Stomach (tissue), 9 donors: ENCODE results near the gene EIF6. TPM values are rescaled to one million over a fixed set of nuclear protein-coding genes. Genes with fewer than 3 reads are reported as not detected.
A peak's percentile ranks its signal among the peaks of the same experiment; 100 is the strongest.

Experiments used
- DNase-seq, 2 donors: peaks; one replicate each; pipeline versions ENCODE4 v3.0.0 to v3.0.0-alpha.2; 2013 to 2019
- H3K27ac ChIP-seq, 5 donors: fragments of 200-600 bp in 4 of 5; sonication (generic) in 4 of 5; one replicate each; pipeline ENCODE4 v1.5.1; 2013 to 2019; ENCODE audit warnings: mild to moderate bottlenecking in 1 of 5, moderate library complexity in 1 of 5
- H3K27me3 ChIP-seq, 3 donors: fragments of 200-600 bp; sonication (generic); one replicate each; pipeline ENCODE4 v1.5.1; 2017 to 2019; ENCODE audit warnings: mixed run types in 1 of 3
- H3K36me3 ChIP-seq, 4 donors: fragments of 200-600 bp; sonication (generic); 1 replicate in 3 of 4; 2 replicates in 1 of 4; pipeline ENCODE4 v1.5.1; 2016 to 2019
- H3K4me1 ChIP-seq, 4 donors: fragments of 200-600 bp; sonication (generic); one replicate each; pipeline ENCODE4 v1.5.1; 2016 to 2019
- H3K4me3 ChIP-seq, 4 donors: fragments of 200-600 bp; sonication (generic) in 3 of 4; one replicate each; pipeline ENCODE4 v1.5.1; 2016 to 2019; ENCODE audit warnings: mild to moderate bottlenecking in 1 of 4
- H3K9me3 ChIP-seq, 4 donors: fragments of 200-600 bp; sonication (generic); one replicate each; pipeline ENCODE4 v1.5.1; 2016 to 2019
- EP300 ChIP-seq: sonication (generic); formaldehyde crosslinking; IDR thresholded peaks from one replicate; pipeline ENCODE4 v1.6.1; 2017; ENCODE audit warnings: antibody characterized with exemption
- POLR2A ChIP-seq, 4 donors: fragments of 450-650 bp; IDR thresholded peaks; one replicate each; pipeline ENCODE4 v1.6.1; 2016; ENCODE audit warnings: antibody characterized with exemption in 4 of 4, control low read depth in 2 of 4, mild to moderate bottlenecking in 1 of 4, moderate library complexity in 1 of 4
- POLR2AphosphoS5 ChIP-seq, 3 donors: sonication (generic); formaldehyde crosslinking; IDR thresholded peaks; one replicate each; pipeline ENCODE4 v1.6.1; 2016; ENCODE audit warnings: antibody characterized with exemption in 3 of 3
- WGBS, 5 donors: extraction: QIAGEN DNeasy Blood & Tissue Kit in 3 of 5; methylation state at CpG; one replicate each; pipeline versions ENCODE4 v1.1.5 to v1.1.7; 2013 to 2018; 5-methylcytosine and 5-hydroxymethylcytosine counted together
- intact Hi-C: fragments of 100-400 bp; cut with DNase I; formaldehyde crosslinking; loops from one replicate; pipeline ENCODE4 v1.15.1; 2023; ENCODE audit warnings: low total_unique reads
- polyA plus RNA-seq, 3 donors: library from polyadenylated mRNA; stranded (reverse); fragments of 200-250 nt; gene quantifications; one replicate each; pipeline ENCODE4 v1.2.3, GENCODE V29; 2013
- total RNA-seq, 5 donors: library from RNA; depleted of rRNA; stranded (reverse); fragments of >200 nt; gene quantifications; one replicate each; pipeline versions ENCODE4 v1.1.0 to v1.2.3, GENCODE V29; 2014 to 2016
- TF ChIP-seq, protein P1 (sequence below), 7 experiments: fragments of 450-650 bp in 4 of 7; fragments of 200-600 bp in 3 of 7; sonication (generic) in 3 of 7; IDR thresholded peaks; one replicate each; pipeline ENCODE4 v1.5.1; 2016 to 2019; ENCODE audit warnings: antibody characterized with exemption in 7 of 7, control low read depth in 2 of 7, mild to moderate bottlenecking in 1 of 7
- donor health status: healthy with polysubstance abuse.
- donor health status: Bipolar disorder and iron deficiency.
- donor health status: healthy.

The EIF6 gene
- total and polyA plus RNA-seq, 8 donors = 16.3 to 163 (median 99.1) TPM

DNA sequence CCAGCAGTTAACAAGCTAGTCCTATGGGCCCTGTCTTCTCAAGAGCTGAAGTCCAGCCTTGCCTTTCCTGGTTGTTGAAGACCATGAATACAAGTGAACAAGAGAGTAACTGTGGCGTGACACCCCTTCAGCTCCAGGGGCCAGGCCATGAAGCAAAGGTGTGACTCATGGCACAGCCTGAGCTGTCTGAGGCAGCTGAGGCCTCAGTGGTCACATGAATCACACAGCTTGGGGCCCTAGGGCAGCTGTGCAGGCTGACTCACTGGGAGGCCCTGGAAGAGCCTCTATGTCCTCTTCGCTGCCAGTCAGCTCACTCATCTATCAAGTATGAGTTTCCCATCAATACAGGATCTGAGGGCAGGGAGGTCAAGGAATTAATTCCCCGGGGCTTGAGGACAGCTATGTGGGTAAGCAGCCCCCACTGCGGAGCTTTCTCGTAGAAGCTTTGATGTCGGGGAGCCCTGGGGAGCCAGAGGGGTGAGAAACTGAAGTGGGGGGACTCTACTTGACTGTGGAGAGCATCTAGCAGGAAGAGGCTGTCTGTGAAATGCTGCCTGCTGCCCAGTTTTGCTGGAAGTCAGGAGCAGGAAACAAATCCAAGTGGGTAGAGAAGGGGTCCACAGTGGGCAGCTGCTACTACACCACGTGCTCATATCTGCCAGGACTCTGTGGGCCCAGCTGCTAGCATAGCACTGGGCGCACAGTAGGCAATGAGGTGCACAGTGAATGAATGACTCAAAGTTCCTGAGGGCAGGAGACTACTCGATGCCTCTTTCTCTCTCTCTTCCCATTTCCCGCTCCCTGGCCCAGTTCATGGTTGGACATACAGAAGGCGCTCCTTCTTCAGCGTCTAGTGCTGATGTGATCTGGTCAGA is 21.3 kb upstream of the EIF6 start:
- H3K36me3 ChIP-seq = peaks cover 0 to 11% (median 4%) of the 10 kb centered on the region in 4 donors
- intact Hi-C loops = no loop called here
- no peaks in the 10 kb centered on the region for H3K9me3 ChIP-seq
- DNase-seq = peak; percentile 60 to 62
- H3K4me3 ChIP-seq = no peak overlapping the region
- peak overlapping the region; percentile 9 to 82 (median 72) for H3K27ac ChIP-seq
- peaks cover 37 to 70% (median 57%) of the 10 kb centered on the region in 4 donors for H3K4me1 ChIP-seq
- H3K27me3 ChIP-seq = no peaks in the 10 kb centered on the region
- 78 to 86% (median 84%) methylated on average over 12 of the region's 12 CpGs for WGBS, 5 donors
- peak in 1 of 3 donors; percentile 77 for TF ChIP-seq POLR2AphosphoS5 (IDR thresholded peaks at IDR 0.05)
- TF ChIP-seq, protein P1, sequence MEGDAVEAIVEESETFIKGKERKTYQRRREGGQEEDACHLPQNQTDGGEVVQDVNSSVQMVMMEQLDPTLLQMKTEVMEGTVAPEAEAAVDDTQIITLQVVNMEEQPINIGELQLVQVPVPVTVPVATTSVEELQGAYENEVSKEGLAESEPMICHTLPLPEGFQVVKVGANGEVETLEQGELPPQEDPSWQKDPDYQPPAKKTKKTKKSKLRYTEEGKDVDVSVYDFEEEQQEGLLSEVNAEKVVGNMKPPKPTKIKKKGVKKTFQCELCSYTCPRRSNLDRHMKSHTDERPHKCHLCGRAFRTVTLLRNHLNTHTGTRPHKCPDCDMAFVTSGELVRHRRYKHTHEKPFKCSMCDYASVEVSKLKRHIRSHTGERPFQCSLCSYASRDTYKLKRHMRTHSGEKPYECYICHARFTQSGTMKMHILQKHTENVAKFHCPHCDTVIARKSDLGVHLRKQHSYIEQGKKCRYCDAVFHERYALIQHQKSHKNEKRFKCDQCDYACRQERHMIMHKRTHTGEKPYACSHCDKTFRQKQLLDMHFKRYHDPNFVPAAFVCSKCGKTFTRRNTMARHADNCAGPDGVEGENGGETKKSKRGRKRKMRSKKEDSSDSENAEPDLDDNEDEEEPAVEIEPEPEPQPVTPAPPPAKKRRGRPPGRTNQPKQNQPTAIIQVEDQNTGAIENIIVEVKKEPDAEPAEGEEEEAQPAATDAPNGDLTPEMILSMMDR (IDR thresholded peaks at IDR 0.05) = no peak

DNA sequence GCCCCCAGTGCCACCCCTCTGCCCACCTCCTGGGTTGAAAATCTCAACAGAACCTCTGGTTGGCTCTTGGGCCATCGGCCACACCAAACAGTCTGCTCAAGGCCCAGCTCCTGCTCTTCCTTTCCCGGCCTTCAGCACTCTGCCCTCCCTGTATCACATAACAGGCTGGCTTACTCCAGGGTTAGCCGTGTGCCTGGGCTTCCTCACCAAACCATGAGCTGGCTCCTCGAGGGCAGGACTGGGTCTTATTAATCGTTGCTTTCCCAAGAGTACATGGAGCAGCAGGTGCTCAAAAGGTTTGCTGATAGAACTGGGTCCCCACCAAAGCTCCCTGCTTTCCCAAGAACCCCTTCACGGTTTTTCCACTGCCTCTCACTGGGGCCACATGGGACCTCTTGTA is 20.4 kb upstream of the EIF6 start:
- 89 to 96% (median 90%) methylated on average over 6 of the region's 6 CpGs for WGBS, 5 donors
- no peaks in the 10 kb centered on the region for H3K9me3 ChIP-seq
- intact Hi-C loops = loop anchor here (5.0 kb wide), 1 partner anchor 132 kb away; the partner anchor contains the start of gene GDF5
- H3K4me3 ChIP-seq = no peak overlapping the region
- DNase-seq = no peak
- H3K27me3 ChIP-seq = no peaks in the 10 kb centered on the region
- H3K36me3 ChIP-seq = peaks cover 0 to 11% (median 4%) of the 10 kb centered on the region in 4 donors
- H3K27ac ChIP-seq = peak overlapping the region in 3 of 5 donors; percentile 72 to 82 (median 77)
- TF ChIP-seq POLR2A (IDR thresholded peaks at IDR 0.05) (no peak), EP300 (no peak), POLR2AphosphoS5 (IDR thresholded peaks at IDR 0.05) (no peak)
- TF ChIP-seq, protein P1 (IDR thresholded peaks at IDR 0.05) = no peak
- peaks cover 37 to 70% (median 57%) of the 10 kb centered on the region in 4 donors for H3K4me1 ChIP-seq

DNA sequence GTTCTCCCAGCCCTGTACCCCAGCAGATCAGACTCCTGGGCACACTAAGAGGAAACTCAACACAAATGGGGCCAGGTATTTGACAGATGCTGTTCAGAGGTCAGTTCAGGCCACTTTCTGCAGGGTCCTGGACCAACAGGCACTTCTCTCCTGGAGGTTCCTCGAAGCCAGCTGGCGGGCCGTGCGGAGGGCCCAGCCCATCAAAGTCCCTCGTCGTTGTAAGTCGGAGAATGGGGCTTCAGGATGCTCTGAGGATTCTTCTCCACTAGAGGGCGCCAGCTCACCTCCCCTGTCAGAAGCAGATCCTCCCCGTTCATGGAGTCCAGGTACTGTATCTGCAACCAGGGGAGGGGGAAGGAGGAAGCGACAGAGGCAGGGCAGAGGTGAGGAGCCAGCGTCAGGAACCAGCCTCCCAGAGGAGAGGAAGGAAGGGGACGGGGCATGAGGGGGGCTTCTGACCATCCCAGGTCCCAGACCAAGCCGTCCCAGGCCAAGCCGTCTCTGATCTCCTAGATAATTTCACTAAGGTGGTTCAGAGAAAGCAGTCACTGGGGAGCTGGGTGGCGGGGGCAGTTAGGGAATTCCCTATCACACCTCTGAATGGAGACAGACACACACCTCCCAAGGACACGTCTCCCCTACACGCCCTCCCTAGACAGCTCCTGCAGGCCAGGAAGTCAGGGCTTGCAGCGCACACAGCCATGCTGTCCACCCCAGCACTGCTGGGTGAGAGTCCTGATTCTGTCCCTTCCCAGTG is 19.3 kb upstream of the EIF6 start:
- no peak overlapping the region for H3K4me3 ChIP-seq
- no peaks in the 10 kb centered on the region for H3K9me3 ChIP-seq
- intact Hi-C loops = loop anchor here (5.0 kb wide), 1 partner anchor 133 kb away; the partner anchor contains the start of gene GDF5
- H3K36me3 ChIP-seq = peaks cover 0 to 7% (median 4%) of the 10 kb centered on the region in 4 donors
- WGBS, 5 donors = 27 to 38% (median 28%) methylated on average over 10 to 18 of the region's 18 CpGs
- DNase-seq = peak; percentile 89 to 94
- H3K4me1 ChIP-seq = peaks cover 37 to 70% (median 56%) of the 10 kb centered on the region in 4 donors
- H3K27me3 ChIP-seq = no peaks in the 10 kb centered on the region
- TF ChIP-seq EP300 (no peak), POLR2AphosphoS5 (IDR thresholded peaks at IDR 0.05) (peak in 1 of 3 donors; percentile 57), POLR2A (IDR thresholded peaks at IDR 0.05) (no peak)
- TF ChIP-seq, protein P1 (IDR thresholded peaks at IDR 0.05) = peak in 5 of 7 experiments; percentile 84 to 91 (median 88)
- H3K27ac ChIP-seq = peak overlapping the region in 1 of 5 donors; percentile 82

DNA sequence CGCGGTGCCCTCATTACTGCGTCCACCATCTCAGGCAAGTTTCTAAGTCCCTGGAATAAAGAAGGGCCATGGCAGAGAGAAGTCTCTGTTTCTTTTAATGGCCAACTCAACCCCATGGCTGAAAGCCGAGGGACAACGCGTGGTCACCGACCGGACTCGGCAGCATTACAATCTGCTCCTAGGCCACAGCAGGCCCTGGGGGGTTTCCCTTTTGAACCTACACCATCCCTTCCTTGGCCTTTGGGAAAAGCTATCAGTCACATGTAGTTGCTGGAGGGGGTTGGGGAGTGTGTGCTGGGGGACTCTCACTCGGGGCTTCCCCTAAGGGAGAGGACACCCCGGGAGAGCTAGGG is 18.8 kb upstream of the EIF6 start:
- no peak for TF ChIP-seq EP300
- no peak for TF ChIP-seq POLR2A (IDR thresholded peaks at IDR 0.05)
- TF ChIP-seq POLR2AphosphoS5 (IDR thresholded peaks at IDR 0.05) = no peak
- TF ChIP-seq, protein P1 (IDR thresholded peaks at IDR 0.05) = no peak
- intact Hi-C loops = loop anchor here (5.0 kb wide), 1 partner anchor 134 kb away; the partner anchor contains the start of gene GDF5
- H3K4me1 ChIP-seq = peaks cover 37 to 65% (median 51%) of the 10 kb centered on the region in 4 donors
- peaks cover 0 to 7% (median 4%) of the 10 kb centered on the region in 4 donors for H3K36me3 ChIP-seq
- 58 to 87% (median 81%) methylated on average over 11 of the region's 11 CpGs for WGBS, 5 donors
- no peak for DNase-seq
- H3K27me3 ChIP-seq = no peaks in the 10 kb centered on the region
- peak overlapping the region in 1 of 5 donors; percentile 82 for H3K27ac ChIP-seq
- no peaks in the 10 kb centered on the region for H3K9me3 ChIP-seq
- no peak overlapping the region for H3K4me3 ChIP-seq
